ENCODE data around the gene SMARCAL1. TPM values are rescaled to one million over a fixed set of nuclear protein-coding genes. Genes with fewer than 3 reads are reported as not detected.

Gene SMARCAL1
- total and polyA plus RNA-seq, 2 of the 13 experiments (the other 11 are each of a cell fraction or from before 2014, with no cell fraction given) = 12.7 to 21.3 TPM

- POLR2A ChIA-PET = interaction anchor here (1.0 to 2.8 kb wide), 6 partner anchors 9 to 95 kb away, joined by 3 to 16 read pairs (median 4); partner anchors contain the start of genes RPL37A and SMARCAL1
- WGBS (ENCODE audit: low lambda C conversion rate) = 94% methylated on average over 5 of the region's 5 CpGs
- Histone ChIP-seq H3K9me3 (ENCODE audit: low read length) (no peaks in the 10 kb centered on the region), H3K4me1 (ENCODE audit: insufficient read depth, low read length) (peaks cover 15% of the 10 kb centered on the region), H3K79me2 (ENCODE audit: insufficient read depth, low read length) (no peaks in the 10 kb centered on the region), H3K36me3 (replicated peaks in 1 of 2; ENCODE audit: control insufficient read depth in 1 of 2, insufficient read depth in 2 of 2, low read length in 2 of 2) (peaks cover 4 to 28% of the 10 kb centered on the region in 2 experiments; a peak in 4 of 5 replicates), H3K27ac (ENCODE audit: extremely low read length, insufficient read depth, low read length) (no peak overlapping the region), H2AFZ (ENCODE audit: low read length) (no peak overlapping the region), H3K4me2 (ENCODE audit: low read depth, low read length) (no peak overlapping the region), H3K9ac (ENCODE audit: insufficient read depth, low read depth, low read length) (no peak overlapping the region), H3K4me3 (replicated peaks in 1 of 3; ENCODE audit: insufficient read depth in 1 of 3, low read depth in 2 of 3, low read length in 3 of 3) (no peak overlapping the region), H3K27me3 (ENCODE audit: control insufficient read depth in 1 of 2, insufficient read depth in 2 of 2, low read length in 2 of 2) (no peaks in the 10 kb centered on the region), H4K20me1 (ENCODE audit: insufficient read depth, low read length) (peaks cover 25% of the 10 kb centered on the region)
- DNase-seq (ENCODE audit: low spot score) (no peak), FAIRE-seq (no peak), ATAC-seq (peak; percentile 37)
- intact Hi-C loops (cut with micrococcal nuclease; ENCODE audit: unreplicated experiment) = no loop called here
- CTCF ChIA-PET (ENCODE audit: low intra/inter-chr PET ratio, low total read pairs) = no interaction called here
- no TSS peak for BruUV-seq (replicated peaks)
- in situ Hi-C loops (cut with HindIII; ENCODE audit: extremely low pct_ligation_motif_present, low pct_unique_long_range_greater_than_20kb) = loop anchor here (25.0 kb wide), 2 partner anchors 830 to 1005 kb away; no protein-coding TSS in a partner anchor
- TF ChIP-seq ZNF678 (CRISPR knock-in tag; IDR thresholded peaks at IDR 0.05) = no peak
- TF ChIP-seq MYPOP (CRISPR knock-in tag; IDR thresholded peaks at IDR 0.05) = no peak
- TF ChIP-seq RBM22 (optimal IDR thresholded peaks at IDR 0.05; ENCODE audit: low read length) = peak; percentile 91
- peak; percentile 75; the same call in 1 of the 2 replicates for TF ChIP-seq MBD4 (IDR thresholded peaks at IDR 0.05; ENCODE audit: borderline replicate concordance, low read length)
- no peak for TF ChIP-seq SIN3A (IDR thresholded peaks at IDR 0.05; ENCODE audit: borderline replicate concordance, low read depth, low read length)
- TF ChIP-seq FOXP4 (CRISPR knock-in tag; IDR thresholded peaks at IDR 0.05) = no peak
- TF ChIP-seq CHD4 (IDR thresholded peaks at IDR 0.05; ENCODE audit: borderline replicate concordance, low read length) = no peak
- TF ChIP-seq AFF4 (CRISPR knock-in tag; IDR thresholded peaks at IDR 0.05) = no peak
- no peak for TF ChIP-seq ZNF629 (CRISPR knock-in tag; conservative IDR thresholded peaks at IDR 0.05)
- peak; percentile 78 for TF ChIP-seq PAF1 (CRISPR knock-in tag; IDR thresholded peaks at IDR 0.05)
- TF ChIP-seq BORCS8-MEF2B (CRISPR knock-in tag; IDR thresholded peaks at IDR 0.05) = no peak
- no peak for TF ChIP-seq HBP1 (CRISPR knock-in tag; IDR thresholded peaks at IDR 0.05; ENCODE audit: low read depth)
- TF ChIP-seq PCBP2 (optimal IDR thresholded peaks at IDR 0.05; ENCODE audit: low read depth, low read length, poor library complexity, severe bottlenecking) = peak; percentile 47
- peak; percentile 34 to 43; a peak in 2 of 4 replicates for TF ChIP-seq POLR2A (IDR thresholded peaks at IDR 0.05; ENCODE audit: insufficient read depth in 1 of 2, low read depth in 2 of 2, low read length in 2 of 2)
Measured at GRCh38 chr2:216507220-216508160, 95.2 kb downstream of the SMARCAL1 start.
